ENCODE data around the gene ANKLE1.

ANKLE1 gene

GRCh38 chr19:17275441-17276175 is 6.1 kb upstream of the ANKLE1 start:
- Histone ChIP-seq H2AFZ (ENCODE audit: low read length) (no peak overlapping the region), H3K4me1 (ENCODE audit: insufficient read depth, low read length, poor library complexity, severe bottlenecking) (no peaks in the 10 kb centered on the region), H3K9me2 (replicated peaks; ENCODE audit: low read depth, low read length) (no peaks in the 10 kb centered on the region), H3K9ac (ENCODE audit: low read depth, low read length, poor library complexity, severe bottlenecking) (no peak overlapping the region), H3K79me2 (ENCODE audit: insufficient read depth, low read length) (no peaks in the 10 kb centered on the region), H3F3A (ENCODE audit: low read depth) (no peaks in the 10 kb centered on the region), H3K4me3 (ENCODE audit: low read length, poor library complexity, severe bottlenecking) (no peak overlapping the region), H3K27me3 (ENCODE audit: insufficient read depth, low read length, poor library complexity, severe bottlenecking) (no peaks in the 10 kb centered on the region), H3K4me2 (ENCODE audit: low read depth, low read length, poor library complexity, severe bottlenecking) (no peak overlapping the region), H3K9me3 (ENCODE audit: insufficient read depth, low read depth, low read length) (no peaks in the 10 kb centered on the region), H4K20me1 (ENCODE audit: insufficient read depth, low read length, poor library complexity, severe bottlenecking) (no peaks in the 10 kb centered on the region), H3K36me3 (ENCODE audit: insufficient read depth, low read length) (peaks cover 25% of the 10 kb centered on the region; the same call in 1 of the 2 replicates)
- TF ChIP-seq EZH2phosphoT487 (IDR thresholded peaks at IDR 0.05; ENCODE audit: borderline replicate concordance), result no peak
- TF ChIP-seq, protein P1, sequence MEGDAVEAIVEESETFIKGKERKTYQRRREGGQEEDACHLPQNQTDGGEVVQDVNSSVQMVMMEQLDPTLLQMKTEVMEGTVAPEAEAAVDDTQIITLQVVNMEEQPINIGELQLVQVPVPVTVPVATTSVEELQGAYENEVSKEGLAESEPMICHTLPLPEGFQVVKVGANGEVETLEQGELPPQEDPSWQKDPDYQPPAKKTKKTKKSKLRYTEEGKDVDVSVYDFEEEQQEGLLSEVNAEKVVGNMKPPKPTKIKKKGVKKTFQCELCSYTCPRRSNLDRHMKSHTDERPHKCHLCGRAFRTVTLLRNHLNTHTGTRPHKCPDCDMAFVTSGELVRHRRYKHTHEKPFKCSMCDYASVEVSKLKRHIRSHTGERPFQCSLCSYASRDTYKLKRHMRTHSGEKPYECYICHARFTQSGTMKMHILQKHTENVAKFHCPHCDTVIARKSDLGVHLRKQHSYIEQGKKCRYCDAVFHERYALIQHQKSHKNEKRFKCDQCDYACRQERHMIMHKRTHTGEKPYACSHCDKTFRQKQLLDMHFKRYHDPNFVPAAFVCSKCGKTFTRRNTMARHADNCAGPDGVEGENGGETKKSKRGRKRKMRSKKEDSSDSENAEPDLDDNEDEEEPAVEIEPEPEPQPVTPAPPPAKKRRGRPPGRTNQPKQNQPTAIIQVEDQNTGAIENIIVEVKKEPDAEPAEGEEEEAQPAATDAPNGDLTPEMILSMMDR (conservative IDR thresholded peaks at IDR 0.05; ENCODE audit: low read length), result no peak

DNA sequence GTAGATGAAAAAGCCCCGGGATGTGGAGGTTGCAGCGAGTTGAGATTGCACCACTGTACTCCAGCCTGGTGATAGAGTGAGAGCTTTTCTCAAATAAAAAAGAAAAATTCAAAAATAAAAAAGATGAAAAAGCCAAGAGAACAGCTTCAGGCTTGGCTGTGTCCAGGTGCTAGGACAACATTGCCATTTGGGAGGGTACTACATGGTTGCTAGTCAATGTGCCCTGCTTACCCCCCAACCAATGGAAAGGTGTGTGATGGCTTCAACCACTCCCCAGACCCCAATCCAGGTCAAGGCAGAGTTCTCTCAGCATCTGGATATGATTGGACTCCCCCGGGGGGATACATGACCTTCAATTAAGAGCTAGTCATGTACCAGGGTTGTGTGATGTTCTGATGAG is 2.3 kb upstream of the ANKLE1 start:
- no peaks in the 10 kb centered on the region for H3K27me3 ChIP-seq (ENCODE audit: insufficient read depth, low read length, poor library complexity, severe bottlenecking)
- no peaks in the 10 kb centered on the region for H3K9me3 ChIP-seq (ENCODE audit: insufficient read depth, low read depth, low read length)
- H3K4me2 ChIP-seq (ENCODE audit: low read depth, low read length, poor library complexity, severe bottlenecking), result no peak overlapping the region
- H3K36me3 ChIP-seq (ENCODE audit: insufficient read depth, low read length), result peaks cover 12% of the 10 kb centered on the region; the same call in 1 of the 2 replicates
- no peak overlapping the region for H3K9ac ChIP-seq (ENCODE audit: low read depth, low read length, poor library complexity, severe bottlenecking)
- no peaks in the 10 kb centered on the region for H3K79me2 ChIP-seq (ENCODE audit: insufficient read depth, low read length)
- no peaks in the 10 kb centered on the region for H3K9me2 ChIP-seq (replicated peaks; ENCODE audit: low read depth, low read length)
- H4K20me1 ChIP-seq (ENCODE audit: insufficient read depth, low read length, poor library complexity, severe bottlenecking), result no peaks in the 10 kb centered on the region
- no peaks in the 10 kb centered on the region for H3F3A ChIP-seq (ENCODE audit: low read depth)
- H2AFZ ChIP-seq (ENCODE audit: low read length), result no peak overlapping the region
- TF ChIP-seq EZH2phosphoT487 (IDR thresholded peaks at IDR 0.05; ENCODE audit: borderline replicate concordance), result no peak
- TF ChIP-seq, protein P1 (conservative IDR thresholded peaks at IDR 0.05; ENCODE audit: low read length), result no peak
- H3K4me1 ChIP-seq (ENCODE audit: insufficient read depth, low read length, poor library complexity, severe bottlenecking), result no peaks in the 10 kb centered on the region
- no peak overlapping the region for H3K4me3 ChIP-seq (ENCODE audit: low read length, poor library complexity, severe bottlenecking)

DNA sequence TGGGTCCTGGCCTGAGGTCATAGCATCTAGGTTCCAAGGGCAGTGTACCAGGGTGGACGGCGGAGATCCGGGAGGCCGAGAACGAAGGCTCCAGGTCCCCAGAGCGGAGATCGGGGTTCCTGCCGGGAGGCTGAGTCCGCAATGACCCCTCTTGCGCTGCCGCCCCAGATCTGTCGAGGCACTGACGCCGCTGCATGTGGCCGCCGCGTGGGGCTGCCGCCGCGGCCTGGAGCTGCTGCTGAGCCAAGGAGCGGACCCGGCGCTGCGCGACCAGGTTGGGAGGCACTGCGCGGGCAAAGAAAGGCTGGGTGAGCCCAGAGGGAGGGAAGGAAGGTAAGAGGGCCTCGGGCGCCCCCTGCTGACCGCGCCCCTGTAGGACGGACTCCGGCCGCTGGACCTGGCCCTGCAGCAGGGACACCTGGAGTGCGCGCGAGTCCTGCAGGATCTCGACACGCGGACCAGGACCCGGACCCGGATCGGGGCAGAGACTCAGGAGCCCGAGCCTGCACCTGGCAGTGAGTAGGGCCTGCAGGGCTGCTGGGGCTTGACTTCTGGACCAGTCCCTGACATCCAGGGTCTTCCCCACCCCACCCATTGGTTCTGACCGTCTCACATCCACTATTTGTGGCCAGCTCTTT is 906 bp downstream of the ANKLE1 start:
- Histone ChIP-seq H2AFZ (ENCODE audit: low read length) (no peak overlapping the region; the same call in 1 of the 2 replicates), H3K9me2 (replicated peaks; ENCODE audit: low read depth, low read length) (no peaks in the 10 kb centered on the region), H3K9ac (ENCODE audit: low read depth, low read length, poor library complexity, severe bottlenecking) (no peak overlapping the region), H3K36me3 (ENCODE audit: insufficient read depth, low read length) (0 out of 2 replicates have a peak, but pooled peaks cover 3% of the 10 kb centered on the region), H4K20me1 (ENCODE audit: insufficient read depth, low read length, poor library complexity, severe bottlenecking) (no peaks in the 10 kb centered on the region), H3K27me3 (ENCODE audit: insufficient read depth, low read length, poor library complexity, severe bottlenecking) (no peaks in the 10 kb centered on the region), H3F3A (ENCODE audit: low read depth) (no peaks in the 10 kb centered on the region), H3K4me3 (ENCODE audit: low read length, poor library complexity, severe bottlenecking) (no peak overlapping the region), H3K4me1 (ENCODE audit: insufficient read depth, low read length, poor library complexity, severe bottlenecking) (no peaks in the 10 kb centered on the region), H3K9me3 (ENCODE audit: insufficient read depth, low read depth, low read length) (no peaks in the 10 kb centered on the region), H3K79me2 (ENCODE audit: insufficient read depth, low read length) (no peaks in the 10 kb centered on the region), H3K4me2 (ENCODE audit: low read depth, low read length, poor library complexity, severe bottlenecking) (no peak overlapping the region)
- TF ChIP-seq, protein P1 (conservative IDR thresholded peaks at IDR 0.05; ENCODE audit: low read length), result peak; percentile 77
- TF ChIP-seq EZH2phosphoT487 (IDR thresholded peaks at IDR 0.05; ENCODE audit: borderline replicate concordance), result no peak
